ENCODE data around the gene MDH1B. TPM values are rescaled to one million over a fixed set of nuclear protein-coding genes. Genes with fewer than 3 reads are reported as not detected.
"Not testable (repeated sequence)": the region's sequence is repeated elsewhere in the genome, so short reads cannot be mapped to it uniquely, and the experiment has no call there.

The MDH1B gene
- 0.99 TPM for total RNA-seq

- peak; percentile 89 for DNase-seq
These were observed at the start of gene MDH1B, which contains the start of gene FASTKD2 for GRCh38 chr2:206765242-206766056. Gene MDH1B (minus strand): TSS chr2:206765328. CDS start chr2:206765271, 57 bp downstream. Gene FASTKD2 (plus strand): TSS chr2:206765606. CDS start chr2:206766694, 1,088 bp downstream.

- DNase-seq, result peak; percentile 71
These were observed 49.4 kb upstream of the MDH1B start for GRCh38 chr2:206814498-206814897.

- not testable (repeated sequence) for DNase-seq
These were observed 47.3 kb upstream of the MDH1B start for GRCh38 chr2:206812471-206812870.

- not testable (repeated sequence) for DNase-seq
These were observed 42.5 kb upstream of the MDH1B start for GRCh38 chr2:206807624-206808023.

- peak; percentile 98 for DNase-seq
These were observed 40.9 kb upstream of the MDH1B start for GRCh38 chr2:206805887-206806607.

GRCh38 chr2:206804326-206804725 is 39.2 kb upstream of the MDH1B start:
- DNase-seq, result no peak

GRCh38 chr2:206802654-206803514 is 37.8 kb upstream of the MDH1B start:
- DNase-seq, result no peak

GRCh38 chr2:206801418-206802189 is 36.5 kb upstream of the MDH1B start:
- no peak for DNase-seq

- peak; percentile 90 for DNase-seq
These were observed 35.6 kb upstream of the MDH1B start for GRCh38 chr2:206800506-206801417.

GRCh38 chr2:206799083-206799482 is 34.0 kb upstream of the MDH1B start:
- no peak for DNase-seq

- DNase-seq, result no peak
These were observed 32.9 kb upstream of the MDH1B start for GRCh38 chr2:206798000-206798399.

- no peak for DNase-seq
These were observed 32.2 kb upstream of the MDH1B start for GRCh38 chr2:206797376-206797775.

- no peak for DNase-seq
These were observed 27.5 kb upstream of the MDH1B start for GRCh38 chr2:206792645-206793044.

GRCh38 chr2:206790311-206790935 is 25.3 kb upstream of the MDH1B start:
- DNase-seq, result no peak

GRCh38 chr2:206784559-206785353 is 19.6 kb upstream of the MDH1B start:
- no peak for DNase-seq

- no peak for DNase-seq
These were observed 18.6 kb upstream of the MDH1B start for GRCh38 chr2:206783718-206784117.

- DNase-seq, result no peak
These were observed 15.5 kb upstream of the MDH1B start for GRCh38 chr2:206780671-206781070.

GRCh38 chr2:206776432-206776831 is 11.3 kb upstream of the MDH1B start:
- DNase-seq, result no peak

GRCh38 chr2:206774871-206775270 is 9.7 kb upstream of the MDH1B start:
- no peak for DNase-seq

Data from skin of body (tissue), 2 donors.